Fibroblast of peridontal ligament (primary cell): ENCODE measurements around the gene AGXT2.
"Not testable (repeated sequence)": the region's sequence is repeated elsewhere in the genome, so short reads cannot be mapped to it uniquely, and the experiment has no call there.

Source experiments
- DNase-seq: peaks from one replicate; pipeline ENCODE4 v3.0.0-alpha.2; 2010; ENCODE audit errors: extremely low read depth

Gene AGXT2

GRCh38 chr5:35050541-35051126 lies 2.9 kb upstream of the AGXT2 start:
- no peak for DNase-seq

GRCh38 chr5:35048910-35049309 lies 1.2 kb upstream of the AGXT2 start:
- DNase-seq = no peak

GRCh38 chr5:35046774-35047173 lies 975 bp downstream of the AGXT2 start:
- DNase-seq = peak; percentile 93

GRCh38 chr5:35045280-35045679 lies 2.5 kb downstream of the AGXT2 start:
- no peak for DNase-seq

GRCh38 chr5:35044649-35045048 lies 3.1 kb downstream of the AGXT2 start:
- no peak for DNase-seq

- DNase-seq = no peak
These were observed 5.0 kb downstream of the AGXT2 start for GRCh38 chr5:35042781-35043180.

GRCh38 chr5:35041261-35041660 lies 6.5 kb downstream of the AGXT2 start:
- DNase-seq = no peak

GRCh38 chr5:35038891-35039290 lies 8.9 kb downstream of the AGXT2 start:
- no peak for DNase-seq

- no peak for DNase-seq
These were observed 11.2 kb downstream of the AGXT2 start for GRCh38 chr5:35036536-35036935.

- not testable (repeated sequence) for DNase-seq
These were observed 11.8 kb downstream of the AGXT2 start for GRCh38 chr5:35035929-35036328.

- DNase-seq = no peak
These were observed 12.5 kb downstream of the AGXT2 start for GRCh38 chr5:35035271-35035670.

- DNase-seq = no peak
These were observed 15.4 kb downstream of the AGXT2 start for GRCh38 chr5:35032356-35032755.

- DNase-seq = no peak
These were observed 16.5 kb downstream of the AGXT2 start for GRCh38 chr5:35031276-35031675.

GRCh38 chr5:35030426-35031100 lies 17.2 kb downstream of the AGXT2 start:
- no peak for DNase-seq

GRCh38 chr5:35029333-35029732 lies 18.4 kb downstream of the AGXT2 start:
- DNase-seq = no peak

GRCh38 chr5:35026941-35027340 lies 20.8 kb downstream of the AGXT2 start:
- DNase-seq = no peak

- no peak for DNase-seq
These were observed 21.4 kb downstream of the AGXT2 start for GRCh38 chr5:35026280-35026840.

- no peak for DNase-seq
These were observed 22.7 kb downstream of the AGXT2 start for GRCh38 chr5:35024911-35025510.

- no peak for DNase-seq
These were observed 24.2 kb downstream of the AGXT2 start for GRCh38 chr5:35023391-35024178.

GRCh38 chr5:35016174-35017051 lies 31.3 kb downstream of the AGXT2 start:
- DNase-seq = no peak

GRCh38 chr5:35015063-35015462 lies 32.7 kb downstream of the AGXT2 start:
- DNase-seq = no peak
